ENCODE results near the gene HLCS.
A peak's percentile ranks its signal among the peaks of the same experiment; 100 is the strongest.

Gene HLCS

GRCh38 chr21:36915696-36916245, 50.7 kb downstream of the HLCS start:
- no peaks in the 10 kb centered on the region for H3K9me3 ChIP-seq (ENCODE audit: control extremely low read depth in 1 of 5, control insufficient read depth in 4 of 5, insufficient read depth in 2 of 5, low read depth in 1 of 5, low read length in 4 of 5)
- ChIA-PET POLR2A (no interaction called here), CTCF (interaction anchor here (2.8 kb wide), 1 partner anchor 12 kb away, joined by 7 read pairs; no protein-coding TSS in a partner anchor)
- no peak overlapping the region for H3K4me3 ChIP-seq (ENCODE audit: control insufficient read depth in 1 of 7, extremely low read depth in 1 of 7, insufficient read depth in 4 of 7, low read depth in 2 of 7, low read length in 6 of 7)
- no peak for DNase-seq
- H3K4me1 ChIP-seq (ENCODE audit: control extremely low read depth in 1 of 4, control insufficient read depth in 4 of 4, insufficient read depth in 4 of 4, low read length in 3 of 4), result no peaks in the 10 kb centered on the region
- H3K27me3 ChIP-seq (replicated peaks in 2 of 5; ENCODE audit: control insufficient read depth in 4 of 5, insufficient read depth in 5 of 5, low read length in 4 of 5), result no peaks in the 10 kb centered on the region
- H3K27ac ChIP-seq (ENCODE audit: insufficient read depth in 1 of 2, low read depth in 1 of 2, low read length in 2 of 2, poor library complexity in 1 of 2, severe bottlenecking in 2 of 2), result no peak overlapping the region
- WGBS (ENCODE audit: insufficient coverage), result 93% methylated on average over 7 of the region's 8 CpGs
- no peaks in the 10 kb centered on the region for H3K36me3 ChIP-seq (ENCODE audit: control insufficient read depth in 4 of 4, insufficient read depth in 4 of 4, low read length in 3 of 4)

- Histone ChIP-seq H3K4me1 (ENCODE audit: control extremely low read depth in 1 of 4, control insufficient read depth in 4 of 4, insufficient read depth in 4 of 4, low read length in 3 of 4) (no peaks in the 10 kb centered on the region), H3K27me3 (replicated peaks in 2 of 5; ENCODE audit: control insufficient read depth in 4 of 5, insufficient read depth in 5 of 5, low read length in 4 of 5) (no peaks in the 10 kb centered on the region), H3K27ac (ENCODE audit: insufficient read depth in 1 of 2, low read depth in 1 of 2, low read length in 2 of 2, poor library complexity in 1 of 2, severe bottlenecking in 2 of 2) (no peak overlapping the region), H3K4me3 (ENCODE audit: control insufficient read depth in 1 of 7, extremely low read depth in 1 of 7, insufficient read depth in 4 of 7, low read depth in 2 of 7, low read length in 6 of 7) (no peak overlapping the region), H3K36me3 (ENCODE audit: control insufficient read depth in 4 of 4, insufficient read depth in 4 of 4, low read length in 3 of 4) (no peaks in the 10 kb centered on the region), H3K9me3 (ENCODE audit: control extremely low read depth in 1 of 5, control insufficient read depth in 4 of 5, insufficient read depth in 2 of 5, low read depth in 1 of 5, low read length in 4 of 5) (no peaks in the 10 kb centered on the region)
- DNase-seq, result no peak
- ChIA-PET CTCF (no interaction called here), POLR2A (no interaction called here)
- 96% methylated on average over 13 of the region's 17 CpGs for WGBS (ENCODE audit: insufficient coverage)
These were observed 51.3 kb downstream of the HLCS start for GRCh38 chr21:36915014-36915695.

DNA sequence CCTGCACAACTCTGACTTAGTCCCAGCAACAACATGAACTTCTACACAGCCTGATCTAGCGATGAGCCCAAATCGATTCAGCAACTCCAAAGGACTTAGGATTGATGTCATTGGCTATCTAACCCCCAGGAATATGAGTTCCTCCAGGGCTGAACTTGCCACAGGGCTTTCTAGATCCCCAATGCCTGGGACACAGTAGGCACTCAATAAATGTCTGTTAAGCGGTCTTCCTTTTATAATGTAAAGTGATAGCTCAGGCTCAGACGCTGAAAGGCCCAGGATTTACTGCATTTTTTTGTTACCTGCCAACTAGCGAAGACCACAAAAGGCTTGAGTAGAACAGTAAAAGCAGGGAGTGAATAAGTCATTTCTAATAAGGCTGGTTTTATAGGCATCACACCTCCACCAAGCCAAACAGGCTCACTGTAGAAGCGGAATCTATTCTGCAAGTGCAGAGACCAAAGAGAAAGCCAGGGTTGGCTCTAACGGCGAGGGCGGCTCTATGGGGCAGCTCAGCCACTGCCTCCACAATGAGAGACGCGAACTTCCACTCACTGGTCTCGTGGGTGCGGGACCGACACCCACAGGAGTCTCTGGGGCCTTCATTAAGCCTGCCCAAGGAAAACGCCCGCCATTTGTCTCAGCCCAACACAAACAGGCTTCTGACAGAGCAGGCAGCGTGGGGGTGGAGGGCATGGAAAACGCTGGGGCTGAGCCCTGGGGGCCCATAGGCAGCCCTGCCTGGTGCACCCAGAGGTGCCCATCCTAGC, 52.0 kb downstream of the HLCS start:
- POLR2A ChIA-PET, result no interaction called here
- no peak for DNase-seq

GRCh38 chr21:36913247-36914169, 53.0 kb downstream of the HLCS start:
- no peaks in the 10 kb centered on the region for H3K27me3 ChIP-seq (replicated peaks in 2 of 5; ENCODE audit: control insufficient read depth in 4 of 5, insufficient read depth in 5 of 5, low read length in 4 of 5)
- H3K9me3 ChIP-seq (ENCODE audit: control extremely low read depth in 1 of 5, control insufficient read depth in 4 of 5, insufficient read depth in 2 of 5, low read depth in 1 of 5, low read length in 4 of 5), result no peaks in the 10 kb centered on the region
- no peaks in the 10 kb centered on the region for H3K4me1 ChIP-seq (ENCODE audit: control extremely low read depth in 1 of 4, control insufficient read depth in 4 of 4, insufficient read depth in 4 of 4, low read length in 3 of 4)
- POLR2A ChIA-PET, result interaction anchor here (0.7 kb wide), 1 partner anchor 304 kb away, joined by 3 read pairs; no protein-coding TSS in a partner anchor
- no peak overlapping the region for H3K4me3 ChIP-seq (ENCODE audit: control insufficient read depth in 1 of 7, extremely low read depth in 1 of 7, insufficient read depth in 4 of 7, low read depth in 2 of 7, low read length in 6 of 7)
- no peaks in the 10 kb centered on the region for H3K36me3 ChIP-seq (ENCODE audit: control insufficient read depth in 4 of 4, insufficient read depth in 4 of 4, low read length in 3 of 4)
- WGBS (ENCODE audit: insufficient coverage), result 100% methylated on average over 2 of the region's 8 CpGs
- CTCF ChIA-PET, result interaction anchor here (0.6 kb wide), 1 partner anchor 887 kb away, joined by 3 read pairs; no protein-coding TSS in a partner anchor
- no peak overlapping the region for H3K27ac ChIP-seq (ENCODE audit: insufficient read depth in 1 of 2, low read depth in 1 of 2, low read length in 2 of 2, poor library complexity in 1 of 2, severe bottlenecking in 2 of 2)
- DNase-seq, result no peak

More for the DNA sequence above, 52.0 kb downstream of the HLCS start:
- Histone ChIP-seq H3K4me3 (ENCODE audit: control insufficient read depth in 1 of 7, extremely low read depth in 1 of 7, insufficient read depth in 4 of 7, low read depth in 2 of 7, low read length in 6 of 7) (no peak overlapping the region), H3K27ac (ENCODE audit: insufficient read depth in 1 of 2, low read depth in 1 of 2, low read length in 2 of 2, poor library complexity in 1 of 2, severe bottlenecking in 2 of 2) (no peak overlapping the region), H3K27me3 (replicated peaks in 2 of 5; ENCODE audit: control insufficient read depth in 4 of 5, insufficient read depth in 5 of 5, low read length in 4 of 5) (no peaks in the 10 kb centered on the region), H3K4me1 (ENCODE audit: control extremely low read depth in 1 of 4, control insufficient read depth in 4 of 4, insufficient read depth in 4 of 4, low read length in 3 of 4) (no peaks in the 10 kb centered on the region), H3K36me3 (ENCODE audit: control insufficient read depth in 4 of 4, insufficient read depth in 4 of 4, low read length in 3 of 4) (no peaks in the 10 kb centered on the region), H3K9me3 (ENCODE audit: control extremely low read depth in 1 of 5, control insufficient read depth in 4 of 5, insufficient read depth in 2 of 5, low read depth in 1 of 5, low read length in 4 of 5) (no peaks in the 10 kb centered on the region)
- WGBS (ENCODE audit: insufficient coverage), result 97% methylated on average over 15 of the region's 18 CpGs
- CTCF ChIA-PET, result interaction anchor here (0.6 kb wide), 1 partner anchor 886 kb away, joined by 3 read pairs; no protein-coding TSS in a partner anchor

DNA sequence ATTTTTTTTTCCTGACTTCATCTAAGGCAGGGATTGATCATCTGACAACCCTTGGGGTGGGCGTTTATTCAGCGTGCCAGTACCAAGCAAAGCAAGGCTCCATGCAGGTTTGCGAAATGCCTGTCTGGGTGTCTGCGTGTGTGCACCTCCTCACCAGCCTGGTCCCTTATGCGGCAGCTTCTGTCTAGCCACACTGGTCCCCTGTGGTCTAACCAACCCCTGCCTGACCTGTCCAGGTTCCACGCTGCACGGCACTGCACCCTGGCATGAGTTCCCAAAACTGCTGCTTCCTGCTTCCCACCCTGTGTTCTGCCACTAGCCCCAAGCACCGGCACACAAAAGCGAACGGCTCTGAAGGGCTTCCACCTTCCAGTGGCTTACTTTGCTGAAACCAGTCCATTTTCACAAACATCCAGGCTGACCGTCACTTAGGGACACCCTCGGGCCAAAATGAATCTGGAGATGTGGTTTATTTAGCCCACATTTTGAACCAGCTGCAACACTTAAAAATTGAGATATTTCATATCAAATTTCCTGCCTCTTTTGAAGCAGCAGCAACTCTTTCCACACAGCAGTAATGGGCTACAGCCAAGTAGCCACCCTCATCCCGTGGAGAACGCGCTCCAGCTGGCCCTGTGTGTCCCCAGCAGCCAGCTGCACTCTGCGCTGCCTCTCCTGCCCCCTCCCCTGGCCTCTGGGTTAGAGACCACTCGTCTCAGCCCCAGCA, 55.7 kb downstream of the HLCS start:
- no peak overlapping the region for H3K27ac ChIP-seq (ENCODE audit: insufficient read depth in 1 of 2, low read depth in 1 of 2, low read length in 2 of 2, poor library complexity in 1 of 2, severe bottlenecking in 2 of 2)
- POLR2A ChIA-PET, result no interaction called here
- no peak for DNase-seq
- CTCF ChIA-PET, result no interaction called here
- H3K27me3 ChIP-seq (replicated peaks in 2 of 5; ENCODE audit: control insufficient read depth in 4 of 5, insufficient read depth in 5 of 5, low read length in 4 of 5), result no peaks in the 10 kb centered on the region
- no peaks in the 10 kb centered on the region for H3K4me1 ChIP-seq (ENCODE audit: control extremely low read depth in 1 of 4, control insufficient read depth in 4 of 4, insufficient read depth in 4 of 4, low read length in 3 of 4)
- H3K36me3 ChIP-seq (ENCODE audit: control insufficient read depth in 4 of 4, insufficient read depth in 4 of 4, low read length in 3 of 4), result no peaks in the 10 kb centered on the region
- H3K9me3 ChIP-seq (ENCODE audit: control extremely low read depth in 1 of 5, control insufficient read depth in 4 of 5, insufficient read depth in 2 of 5, low read depth in 1 of 5, low read length in 4 of 5), result no peaks in the 10 kb centered on the region
- no peak overlapping the region for H3K4me3 ChIP-seq (ENCODE audit: control insufficient read depth in 1 of 7, extremely low read depth in 1 of 7, insufficient read depth in 4 of 7, low read depth in 2 of 7, low read length in 6 of 7)
- 96% methylated on average over 16 of the region's 17 CpGs for WGBS (ENCODE audit: insufficient coverage)

- WGBS (ENCODE audit: insufficient coverage), result 96% methylated on average over 13 of the region's 16 CpGs
- Histone ChIP-seq H3K27me3 (replicated peaks in 2 of 5; ENCODE audit: control insufficient read depth in 4 of 5, insufficient read depth in 5 of 5, low read length in 4 of 5) (no peaks in the 10 kb centered on the region), H3K9me3 (ENCODE audit: control extremely low read depth in 1 of 5, control insufficient read depth in 4 of 5, insufficient read depth in 2 of 5, low read depth in 1 of 5, low read length in 4 of 5) (no peaks in the 10 kb centered on the region), H3K36me3 (ENCODE audit: control insufficient read depth in 4 of 4, insufficient read depth in 4 of 4, low read length in 3 of 4) (no peaks in the 10 kb centered on the region), H3K4me1 (ENCODE audit: control extremely low read depth in 1 of 4, control insufficient read depth in 4 of 4, insufficient read depth in 4 of 4, low read length in 3 of 4) (no peaks in the 10 kb centered on the region), H3K4me3 (ENCODE audit: control insufficient read depth in 1 of 7, extremely low read depth in 1 of 7, insufficient read depth in 4 of 7, low read depth in 2 of 7, low read length in 6 of 7) (no peak overlapping the region), H3K27ac (ENCODE audit: insufficient read depth in 1 of 2, low read depth in 1 of 2, low read length in 2 of 2, poor library complexity in 1 of 2, severe bottlenecking in 2 of 2) (no peak overlapping the region)
- DNase-seq, result peak in 1 of 3 donors; percentile 8
- CTCF ChIA-PET, result no interaction called here
- POLR2A ChIA-PET, result no interaction called here
These were observed 56.4 kb downstream of the HLCS start for GRCh38 chr21:36909901-36910561.
